CD14-positive monocyte (primary cell): ENCODE data around the gene FOXP1. TPM values are rescaled to one million over a fixed set of nuclear protein-coding genes. Genes with fewer than 3 reads are reported as not detected.

Experiments used
- DNase-seq, 3 donors: peaks; one replicate each; pipeline ENCODE4 v3.0.0-alpha.2; 2011 to 2022
- H2AFZ ChIP-seq: 2 replicates; pipeline ENCODE4 v1.6.0; 2012; ENCODE audit warnings: mild to moderate bottlenecking, low read depth, low read length, inconsistent platforms; ENCODE audit not compliant: insufficient read depth, poor library complexity, severe bottlenecking
- H3K27ac ChIP-seq, 2 donors: 1 replicate in 1 of 2; 2 replicates in 1 of 2; pipeline ENCODE4 v1.5.1; 2012 to 2013; ENCODE audit warnings: low read length in 2 of 2, control low read depth in 1 of 2, inconsistent platforms in 1 of 2, low read depth in 1 of 2, mild to moderate bottlenecking in 1 of 2
- H3K27me3 ChIP-seq, 2 donors: one replicate each; pipeline versions ENCODE4 v1.6.0 to v1.6.1; 2011 to 2013; ENCODE audit warnings: low read length in 2 of 2; ENCODE audit not compliant: control insufficient read depth in 2 of 2, insufficient read depth in 2 of 2
- H3K36me3 ChIP-seq, 2 donors: replicated peaks in 1 of 2; 1 replicate in 1 of 2; 2 replicates in 1 of 2; pipeline versions ENCODE4 v1.5.1 to v1.6.1; 2012 to 2013; ENCODE audit warnings: low read length in 2 of 2, control low read depth in 1 of 2, inconsistent platforms in 1 of 2, mild to moderate bottlenecking in 1 of 2; ENCODE audit not compliant: insufficient read depth in 2 of 2, control insufficient read depth in 1 of 2
- H3K4me1 ChIP-seq, 2 donors: 1 replicate in 1 of 2; 2 replicates in 1 of 2; pipeline versions ENCODE4 v1.5.1 to v1.6.1; 2012 to 2013; ENCODE audit warnings: low read length in 2 of 2, control low read depth in 1 of 2, inconsistent platforms in 1 of 2, mild to moderate bottlenecking in 1 of 2, moderate library complexity in 1 of 2; ENCODE audit not compliant: insufficient read depth in 2 of 2, control insufficient read depth in 1 of 2
- H3K4me2 ChIP-seq: replicated peaks from 2 replicates; pipeline ENCODE3; 2012; ENCODE audit warnings: low read length, moderate library complexity, mild to moderate bottlenecking; ENCODE audit not compliant: poor library complexity, severe bottlenecking; ENCODE audit errors: extremely low read depth
- H3K4me3 ChIP-seq, 3 experiments: fragments of 200-600 bp in 1 of 3; sonication (generic) in 1 of 3; replicated peaks in 1 of 3; 1 replicate in 2 of 3; 2 replicates in 1 of 3; pipeline ENCODE4 v1.5.1; 2011 to 2013; ENCODE audit warnings: low read length in 3 of 3, mild to moderate bottlenecking in 3 of 3, control low read depth in 2 of 3, low read depth in 2 of 3, inconsistent platforms in 1 of 3, moderate library complexity in 1 of 3
- H3K79me2 ChIP-seq: 2 replicates; pipeline ENCODE4 v1.6.0; 2012; ENCODE audit warnings: mild to moderate bottlenecking, control low read depth, inconsistent platforms, low read length, moderate library complexity; ENCODE audit not compliant: insufficient read depth
- H3K9ac ChIP-seq: 2 replicates; pipeline ENCODE4 v1.6.0; 2017; ENCODE audit warnings: low read length, mild to moderate bottlenecking; ENCODE audit not compliant: insufficient read depth, poor library complexity, severe bottlenecking
- H3K9me3 ChIP-seq, 2 donors: replicated peaks in 1 of 2; 1 replicate in 1 of 2; 2 replicates in 1 of 2; pipeline versions ENCODE4 v1.5.1 to v1.6.1; 2012 to 2013; ENCODE audit warnings: low read length in 2 of 2, control low read depth in 1 of 2; ENCODE audit not compliant: control insufficient read depth in 1 of 2, insufficient read depth in 1 of 2
- H4K20me1 ChIP-seq: 2 replicates; pipeline ENCODE4 v1.6.0; 2012; ENCODE audit warnings: mild to moderate bottlenecking, low read length, control low read depth, moderate library complexity; ENCODE audit not compliant: insufficient read depth
- H3K27ac Mint-ChIP-seq, 7 donors: one replicate each; pipeline ENCODE4 v1.8.0; 2020; ENCODE audit warnings: mild to moderate bottlenecking in 7 of 7, mixed read lengths in 7 of 7, moderate library complexity in 6 of 7, inconsistent platforms in 2 of 7
- H3K27me3 Mint-ChIP-seq, 3 donors: one replicate each; pipeline ENCODE4 v1.8.0; 2021 to 2022; ENCODE audit warnings: low read depth in 3 of 3, mild to moderate bottlenecking in 3 of 3, mixed read lengths in 3 of 3, moderate library complexity in 3 of 3, inconsistent platforms in 1 of 3
- H3K36me3 Mint-ChIP-seq, 2 donors: one replicate each; pipeline ENCODE4 v1.8.0; 2020; ENCODE audit warnings: mixed read lengths in 2 of 2, inconsistent platforms in 1 of 2, mild to moderate bottlenecking in 1 of 2
- H3K4me1 Mint-ChIP-seq: one replicate; pipeline ENCODE4 v1.8.0; 2020; ENCODE audit warnings: mild to moderate bottlenecking, mixed read lengths
- H3K4me3 Mint-ChIP-seq, 2 donors: one replicate each; pipeline ENCODE4 v1.8.0; 2020; ENCODE audit warnings: mild to moderate bottlenecking in 2 of 2, mixed read lengths in 2 of 2, moderate library complexity in 1 of 2
- H3K9me3 Mint-ChIP-seq, 7 donors: one replicate each; pipeline ENCODE4 v1.8.0; 2020 to 2022; ENCODE audit warnings: mixed read lengths in 7 of 7, mild to moderate bottlenecking in 6 of 7, moderate library complexity in 6 of 7, inconsistent platforms in 2 of 7
- CTCF ChIP-seq: fragments of 200-600 bp; IDR thresholded peaks from one replicate; pipeline ENCODE4 v1.8.0; 2022; ENCODE audit warnings: antibody characterized with exemption, mild to moderate bottlenecking
- WGBS: methylation state at CpG from one replicate; pipeline ENCODE4 v1.1.5; 2013; ENCODE audit warnings: missing lambda C conversion rate; ENCODE audit not compliant: insufficient coverage; 5-methylcytosine and 5-hydroxymethylcytosine counted together
- intact Hi-C, 2 donors: fragments of 100-400 bp; cut with micrococcal nuclease; formaldehyde crosslinking; loops; one replicate each; pipeline versions ENCODE4 v1.15.0 to v1.15.1; 2023
- polyA plus RNA-seq, 3 donors: library from polyadenylated mRNA; depleted of rRNA in 1 of 3; unstranded in 2 of 3; stranded (reverse) in 1 of 3; fragments of 300-500 nt in 2 of 3; fragments of >200 nt in 1 of 3; fragmentation: Illumina TruSeq in 2 of 3; gene quantifications; 1 replicate in 2 of 3; 2 replicates in 1 of 3; pipeline ENCODE4 v1.2.3, GENCODE V29; 2012 to 2021

Gene FOXP1
- polyA plus RNA-seq, 3 donors, result 25.7 to 42.6 (median 27.8) TPM

- peaks cover 92% of the 10 kb centered on the region for H3K79me2 ChIP-seq
These were observed 89.3 kb downstream of the FOXP1 start for GRCh38 chr3:71494212-71494611.

More at GRCh38 chr3:71494212-71494611, 89.3 kb downstream of the FOXP1 start:
- peaks cover 36 to 50% of the 10 kb centered on the region in 2 donors for H3K36me3 Mint-ChIP-seq
- intact Hi-C loops, result loop anchor here (5.0 to 10.0 kb wide), 2 partner anchors 47 to 51 kb away; no protein-coding TSS in a partner anchor
- Histone ChIP-seq H3K4me3 (peak overlapping the region in 1 of 3 experiments; percentile 48), H3K27ac (peak overlapping the region; percentile 52 to 73), H3K27me3 (no peaks in the 10 kb centered on the region), H3K9ac (no peak overlapping the region), H2AFZ (no peak overlapping the region), H4K20me1 (peaks cover 20% of the 10 kb centered on the region), H3K4me2 (peak overlapping the region; percentile 36), H3K36me3 (peaks cover 17 to 43% of the 10 kb centered on the region in 2 donors), H3K4me1 (peaks cover 27 to 33% of the 10 kb centered on the region in 2 donors), H3K9me3 (peaks cover 5 to 6% of the 10 kb centered on the region in 2 donors)
- TF ChIP-seq CTCF, result no peak
- peaks cover 0 to 2% (median 0%) of the 10 kb centered on the region in 3 donors for H3K27me3 Mint-ChIP-seq
- WGBS, result 92% methylated on average over 2 of the region's 5 CpGs
- peak overlapping the region; percentile 70 to 91 (median 80) for H3K27ac Mint-ChIP-seq
- H3K4me3 Mint-ChIP-seq, result no peak overlapping the region
- peak; percentile 41 to 51 (median 44) for DNase-seq
- peaks cover 0 to 9% (median 6%) of the 10 kb centered on the region in 7 donors for H3K9me3 Mint-ChIP-seq
- peaks cover 43% of the 10 kb centered on the region for H3K4me1 Mint-ChIP-seq
